Loucy (cell line): ENCODE data around the gene NOD2.

Experiments used
- EZH2phosphoT487 ChIP-seq: fragments of 200-600 bp; IDR thresholded peaks from 2 replicates; pipeline ENCODE4 v1.6.1; 2018; ENCODE audit warnings: antibody characterized with exemption, mild to moderate bottlenecking, moderate library complexity, borderline replicate concordance
- TF ChIP-seq, protein P1 (sequence below): fragments of 200-600 bp; sonication (generic); conservative IDR thresholded peaks from 2 replicates; pipeline ENCODE4 v1.5.1; 2014; ENCODE audit warnings: mild to moderate bottlenecking, antibody characterized with exemption, low read length

DNA sequence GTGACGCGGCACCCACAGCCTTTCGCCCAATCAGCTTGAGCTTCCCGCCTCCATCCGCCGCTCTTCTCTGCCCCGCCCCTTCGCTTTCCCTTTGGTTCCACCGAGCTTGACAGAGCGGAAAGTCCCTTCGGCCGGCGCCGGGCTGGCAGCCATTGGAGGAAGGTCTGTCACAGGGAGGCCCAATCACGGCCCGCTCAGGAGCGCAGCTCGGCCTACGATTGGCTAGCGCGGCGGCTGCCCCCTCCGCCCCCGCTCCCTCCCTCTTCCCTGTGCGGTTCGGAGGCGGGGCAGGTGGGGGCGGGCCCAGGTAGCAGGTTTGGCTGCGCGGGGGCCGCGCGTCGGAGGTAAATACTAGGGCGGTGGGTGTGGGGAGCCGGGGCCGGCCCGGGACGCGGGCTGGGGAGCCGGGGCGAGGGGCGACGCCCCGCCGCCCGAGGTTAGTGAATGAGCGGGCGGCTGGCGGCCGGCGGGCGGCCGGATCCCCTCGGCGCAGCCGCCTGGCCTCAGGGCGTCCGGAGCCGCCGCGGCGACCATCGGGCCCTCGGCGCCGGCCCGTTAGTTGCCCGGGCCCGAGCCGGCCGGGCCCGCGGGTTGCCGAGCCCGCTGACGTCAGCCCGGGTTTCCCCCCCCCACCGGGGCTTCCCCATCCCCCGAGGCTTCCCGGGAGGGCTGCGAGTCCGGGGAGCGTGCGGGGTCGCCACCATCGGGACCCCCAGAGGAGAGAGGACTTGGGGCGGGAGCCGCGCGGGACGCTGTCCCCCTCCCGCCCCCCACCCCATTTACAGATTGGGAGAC, 48.6 kb downstream of the NOD2 start, which contains the start of gene CYLD:
- TF ChIP-seq, protein P1, sequence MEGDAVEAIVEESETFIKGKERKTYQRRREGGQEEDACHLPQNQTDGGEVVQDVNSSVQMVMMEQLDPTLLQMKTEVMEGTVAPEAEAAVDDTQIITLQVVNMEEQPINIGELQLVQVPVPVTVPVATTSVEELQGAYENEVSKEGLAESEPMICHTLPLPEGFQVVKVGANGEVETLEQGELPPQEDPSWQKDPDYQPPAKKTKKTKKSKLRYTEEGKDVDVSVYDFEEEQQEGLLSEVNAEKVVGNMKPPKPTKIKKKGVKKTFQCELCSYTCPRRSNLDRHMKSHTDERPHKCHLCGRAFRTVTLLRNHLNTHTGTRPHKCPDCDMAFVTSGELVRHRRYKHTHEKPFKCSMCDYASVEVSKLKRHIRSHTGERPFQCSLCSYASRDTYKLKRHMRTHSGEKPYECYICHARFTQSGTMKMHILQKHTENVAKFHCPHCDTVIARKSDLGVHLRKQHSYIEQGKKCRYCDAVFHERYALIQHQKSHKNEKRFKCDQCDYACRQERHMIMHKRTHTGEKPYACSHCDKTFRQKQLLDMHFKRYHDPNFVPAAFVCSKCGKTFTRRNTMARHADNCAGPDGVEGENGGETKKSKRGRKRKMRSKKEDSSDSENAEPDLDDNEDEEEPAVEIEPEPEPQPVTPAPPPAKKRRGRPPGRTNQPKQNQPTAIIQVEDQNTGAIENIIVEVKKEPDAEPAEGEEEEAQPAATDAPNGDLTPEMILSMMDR: no peak
- no peak for TF ChIP-seq EZH2phosphoT487
